Measurements from ENCODE around the gene BRMS1L.

DNA sequence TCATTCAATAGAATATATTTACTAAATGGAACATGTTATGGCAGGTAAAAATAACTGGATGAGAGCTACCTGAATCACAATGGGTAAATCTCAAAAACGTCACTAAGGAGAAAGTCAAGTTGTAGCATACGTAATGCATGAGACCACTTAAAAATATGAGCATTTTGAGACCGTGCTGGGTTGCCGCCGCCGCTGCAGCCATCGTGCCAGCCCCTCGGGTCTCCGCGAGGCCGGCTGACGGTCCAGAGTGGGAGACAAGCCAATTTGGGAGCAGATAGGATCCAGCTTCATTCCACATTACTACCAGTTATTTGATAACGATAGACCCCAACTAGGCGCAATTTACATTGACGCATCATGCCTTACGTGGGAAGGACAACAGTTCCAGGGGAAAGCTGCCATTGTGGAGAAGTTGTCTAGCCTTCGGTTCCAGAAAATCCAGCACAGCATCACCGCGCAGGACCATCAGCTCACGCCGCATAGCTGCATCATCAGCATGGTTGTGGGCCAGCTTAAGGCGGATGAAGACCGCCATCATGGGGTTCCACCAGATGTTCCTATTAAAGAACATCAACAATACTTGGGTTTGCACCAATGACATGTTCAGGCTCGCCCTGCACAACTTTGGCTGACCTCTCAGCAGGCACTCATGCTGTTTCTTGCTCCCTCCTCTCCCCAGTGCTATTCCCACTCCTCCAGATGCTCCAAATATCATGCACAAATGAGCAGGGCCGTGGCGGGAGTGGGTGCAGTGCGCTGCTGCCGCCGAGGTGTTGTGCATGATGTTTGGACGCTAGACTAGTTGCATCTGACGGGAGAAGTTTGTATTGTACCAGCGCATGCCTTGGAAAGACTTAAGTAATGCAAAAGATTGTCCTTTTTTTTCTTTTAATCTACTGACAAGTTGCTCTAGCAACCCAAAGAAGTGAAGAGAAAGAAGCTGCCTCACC, 6.3 kb upstream of the BRMS1L start:
- TF ChIP-seq CTCF (conservative IDR thresholded peaks at IDR 0.05 in 1 of 2, IDR thresholded peaks at IDR 0.05 in 1 of 2; ENCODE audit: low read depth in 1 of 2, low read length in 2 of 2), result no peak
- no peak for TF ChIP-seq EZH2 (IDR thresholded peaks at IDR 0.05; ENCODE audit: low read length, missing control alignments)
